Right lung (tissue), 5 donors: ENCODE measurements around the gene CEMIP2. TPM values are rescaled to one million over a fixed set of nuclear protein-coding genes. Genes with fewer than 3 reads are reported as not detected.

Experiments used
- DNase-seq, 2 donors: peaks; one replicate each; pipeline ENCODE4 v3.0.0-alpha.2; 2013
- polyA plus RNA-seq, 5 donors: library from polyadenylated mRNA; unstranded; fragments of 120-200 nt; gene quantifications; one replicate each; pipeline versions ENCODE4 v1.2.1 to v1.2.3, GENCODE V29; 2013; ENCODE audit warnings: inconsistent platforms in 1 of 5, low replicate concordance in 1 of 5; ENCODE audit not compliant: insufficient read length in 5 of 5, insufficient read depth in 1 of 5

The CEMIP2 gene
- polyA plus RNA-seq, 5 donors: 37.8 to 57.5 (median 50.2) TPM

- no peak for DNase-seq
Observed at GRCh38 chr9:71774920-71775319, 6.6 kb upstream of the CEMIP2 start.

- DNase-seq: no peak
Observed at GRCh38 chr9:71772726-71773125, 4.4 kb upstream of the CEMIP2 start.

GRCh38 chr9:71770170-71770569 lies 1.9 kb upstream of the CEMIP2 start:
- DNase-seq: no peak

GRCh38 chr9:71769175-71770161 lies 1.2 kb upstream of the CEMIP2 start:
- peak; percentile 48 to 56 for DNase-seq

- no peak for DNase-seq
Observed at GRCh38 chr9:71767776-71768321, 464 bp downstream of the CEMIP2 start.

GRCh38 chr9:71767163-71767775 lies 1.0 kb downstream of the CEMIP2 start:
- no peak for DNase-seq

- no peak for DNase-seq
Observed at GRCh38 chr9:71766663-71767062, 1.6 kb downstream of the CEMIP2 start.

GRCh38 chr9:71765693-71766092 lies 2.6 kb downstream of the CEMIP2 start:
- DNase-seq: no peak

- DNase-seq: no peak
Observed at GRCh38 chr9:71764891-71765290, 3.4 kb downstream of the CEMIP2 start.

- no peak for DNase-seq
Observed at GRCh38 chr9:71764463-71764862, 3.9 kb downstream of the CEMIP2 start.

GRCh38 chr9:71763832-71764231 lies 4.5 kb downstream of the CEMIP2 start:
- DNase-seq: no peak

- DNase-seq: no peak
Observed at GRCh38 chr9:71762900-71763653, 5.2 kb downstream of the CEMIP2 start.

- DNase-seq: no peak
Observed at GRCh38 chr9:71761938-71762353, 6.4 kb downstream of the CEMIP2 start.

- DNase-seq: no peak
Observed at GRCh38 chr9:71760901-71761300, 7.4 kb downstream of the CEMIP2 start.

- no peak for DNase-seq
Observed at GRCh38 chr9:71758785-71759184, 9.5 kb downstream of the CEMIP2 start.

GRCh38 chr9:71758277-71758676 lies 10.0 kb downstream of the CEMIP2 start:
- DNase-seq: no peak

- DNase-seq: no peak
Observed at GRCh38 chr9:71756753-71757152, 11.6 kb downstream of the CEMIP2 start.

- DNase-seq: no peak
Observed at GRCh38 chr9:71755869-71756268, 12.4 kb downstream of the CEMIP2 start.

GRCh38 chr9:71755230-71755629 lies 13.1 kb downstream of the CEMIP2 start:
- no peak for DNase-seq

GRCh38 chr9:71754151-71754550 lies 14.2 kb downstream of the CEMIP2 start:
- no peak for DNase-seq

- DNase-seq: no peak
Observed at GRCh38 chr9:71752928-71753327, 15.4 kb downstream of the CEMIP2 start.

- no peak for DNase-seq
Observed at GRCh38 chr9:71752352-71752751, 16.0 kb downstream of the CEMIP2 start.
